ENCODE data around the gene RETREG2.
A peak's percentile ranks its signal among the peaks of the same experiment; 100 is the strongest.

RETREG2 gene

DNA sequence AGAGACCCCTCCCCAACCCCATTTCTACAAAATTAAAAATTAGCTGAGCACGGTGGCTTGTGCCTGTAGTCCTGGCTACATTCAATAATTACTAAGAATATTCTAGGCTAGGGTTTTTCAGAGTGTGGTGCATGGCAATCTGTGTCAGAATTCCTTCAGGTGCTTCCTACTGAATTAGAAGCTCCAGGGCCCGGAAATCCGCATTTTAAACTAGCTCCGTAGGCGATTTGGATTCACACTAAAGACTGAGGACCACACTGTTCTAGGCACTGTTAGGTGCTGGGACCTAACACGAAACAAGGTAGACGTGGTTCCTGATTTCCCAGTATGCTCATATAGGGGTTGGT, 27.9 kb downstream of the RETREG2 start:
- no peak for TF ChIP-seq SPI1 (IDR thresholded peaks at IDR 0.05; ENCODE audit: low read depth, low read length)
- no peak for TF ChIP-seq POLR2A (IDR thresholded peaks at IDR 0.05; ENCODE audit: low read depth, low read length)
- no peak for TF ChIP-seq TAF1 (IDR thresholded peaks at IDR 0.05; ENCODE audit: low read depth, low read length)
- no peak for TF ChIP-seq POLR2AphosphoS5 (IDR thresholded peaks at IDR 0.05; ENCODE audit: low read depth, low read length)
- no peak for TF ChIP-seq POU2F2 (IDR thresholded peaks at IDR 0.05; ENCODE audit: low read depth, low read length)
- no peak for TF ChIP-seq PAX5 (IDR thresholded peaks at IDR 0.05; ENCODE audit: insufficient read depth, low read length, severe bottlenecking)
- DNase-seq (ENCODE audit: insufficient read length, low spot score): no peak
- no peak for FAIRE-seq

DNA sequence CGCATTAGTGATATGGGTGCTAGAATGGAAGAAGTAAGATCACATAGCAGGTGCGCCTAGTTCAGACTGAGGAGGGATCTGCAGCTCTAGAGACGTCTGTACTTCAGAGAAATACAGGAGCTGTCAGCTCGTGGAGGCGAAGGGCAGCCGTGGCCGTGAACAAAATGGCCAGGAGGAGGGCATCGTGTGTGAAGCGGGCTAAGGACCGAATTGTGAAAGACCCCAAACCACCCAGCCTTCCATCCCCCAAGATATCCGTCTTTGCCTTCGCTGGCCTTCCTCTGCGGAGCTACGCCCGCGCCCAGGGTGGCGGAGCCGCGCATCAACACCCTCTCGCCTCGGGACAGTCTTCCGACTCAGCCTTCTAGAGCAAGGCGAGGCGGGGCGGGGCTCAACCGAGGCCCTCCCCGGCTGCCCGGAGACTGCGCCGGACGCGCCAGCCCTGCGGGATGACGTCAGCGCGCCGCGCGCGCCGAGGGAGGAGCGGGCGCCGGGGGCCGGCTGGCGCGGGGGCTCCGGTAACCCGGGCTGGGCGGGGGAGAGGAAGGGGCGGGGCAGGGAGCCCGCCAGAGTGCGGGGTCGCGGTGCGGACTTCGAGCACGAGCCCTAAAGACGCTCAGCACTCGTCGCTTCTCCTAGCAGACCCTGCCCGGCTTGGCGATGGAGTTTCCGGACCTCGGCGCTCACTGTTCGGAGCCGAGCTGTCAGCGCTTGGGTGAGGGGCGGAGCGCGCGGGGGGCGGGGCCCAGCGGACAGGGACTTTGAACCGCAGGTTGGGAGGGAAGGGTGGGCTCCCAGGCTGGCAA, 28.5 kb downstream of the RETREG2 start, which contains the start of gene ZFAND2B:
Gene ZFAND2B (plus strand): TSS at position 455 of the 806 bp plus-strand sequence. CDS start 206 bp downstream, at position 661.
- DNase-seq (ENCODE audit: insufficient read length, low spot score) (peak; percentile 99), FAIRE-seq (peak; percentile 96)
- peak; percentile 10 for TF ChIP-seq PAX5 (IDR thresholded peaks at IDR 0.05; ENCODE audit: insufficient read depth, low read length, severe bottlenecking)
- peak; percentile 92 for TF ChIP-seq TAF1 (IDR thresholded peaks at IDR 0.05; ENCODE audit: low read depth, low read length)
- peak; percentile 96 for TF ChIP-seq POLR2AphosphoS5 (IDR thresholded peaks at IDR 0.05; ENCODE audit: low read depth, low read length)
- TF ChIP-seq POU2F2 (IDR thresholded peaks at IDR 0.05; ENCODE audit: low read depth, low read length): peak; percentile 74
- TF ChIP-seq SPI1 (IDR thresholded peaks at IDR 0.05; ENCODE audit: low read depth, low read length): no peak
- peak; percentile 96 for TF ChIP-seq POLR2A (IDR thresholded peaks at IDR 0.05; ENCODE audit: low read depth, low read length)

- no peak for FAIRE-seq
- DNase-seq (ENCODE audit: insufficient read length, low spot score): no peak
- TF ChIP-seq POU2F2 (IDR thresholded peaks at IDR 0.05; ENCODE audit: low read depth, low read length) (no peak), TAF1 (IDR thresholded peaks at IDR 0.05; ENCODE audit: low read depth, low read length) (no peak), POLR2AphosphoS5 (IDR thresholded peaks at IDR 0.05; ENCODE audit: low read depth, low read length) (no peak), PAX5 (IDR thresholded peaks at IDR 0.05; ENCODE audit: insufficient read depth, low read length, severe bottlenecking) (no peak), POLR2A (IDR thresholded peaks at IDR 0.05; ENCODE audit: low read depth, low read length) (no peak), SPI1 (IDR thresholded peaks at IDR 0.05; ENCODE audit: low read depth, low read length) (no peak)
Measured at GRCh38 chr2:219207134-219207883, 29.2 kb downstream of the RETREG2 start.

DNA sequence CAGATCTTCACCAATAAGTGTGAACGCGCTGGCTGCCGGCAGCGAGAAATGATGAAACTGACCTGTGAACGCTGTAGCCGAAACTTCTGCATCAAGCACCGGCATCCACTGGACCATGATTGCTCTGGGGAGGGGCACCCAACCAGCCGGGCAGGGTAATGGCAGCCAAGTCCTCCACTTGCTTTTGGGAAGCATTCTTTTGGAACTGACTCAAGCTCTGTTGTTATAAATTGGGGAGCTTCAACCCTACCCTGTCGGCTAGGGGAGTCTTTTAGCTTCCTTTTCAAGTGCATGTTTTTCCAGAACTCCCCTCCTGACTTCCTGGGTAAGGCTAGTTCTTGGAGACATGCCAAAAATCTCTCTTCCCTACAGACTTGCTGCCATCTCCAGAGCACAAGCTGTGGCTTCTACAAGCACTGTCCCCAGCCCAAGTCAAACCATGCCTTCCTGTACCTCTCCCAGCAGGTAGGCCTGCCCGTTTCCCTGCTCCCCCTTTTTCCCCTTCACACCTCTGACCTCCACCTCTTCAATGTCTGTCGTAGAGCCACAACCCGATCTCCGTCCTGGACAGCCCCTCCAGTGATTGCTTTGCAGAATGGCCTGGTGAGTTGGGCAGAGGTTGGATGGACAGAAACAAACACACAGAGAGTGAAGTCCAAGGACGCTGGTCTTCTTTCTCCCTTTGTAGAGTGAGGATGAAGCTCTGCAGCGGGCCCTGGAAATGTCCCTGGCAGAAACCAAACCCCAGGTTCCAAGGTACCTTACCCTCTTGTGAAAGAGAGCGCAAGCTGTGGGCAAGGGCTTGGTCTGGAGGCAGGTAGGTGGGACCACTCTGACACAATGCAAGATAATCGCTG, 30.0 kb downstream of the RETREG2 start:
- TF ChIP-seq SPI1 (IDR thresholded peaks at IDR 0.05; ENCODE audit: low read depth, low read length) (no peak), POLR2A (IDR thresholded peaks at IDR 0.05; ENCODE audit: low read depth, low read length) (no peak), POU2F2 (IDR thresholded peaks at IDR 0.05; ENCODE audit: low read depth, low read length) (no peak), TAF1 (IDR thresholded peaks at IDR 0.05; ENCODE audit: low read depth, low read length) (no peak), POLR2AphosphoS5 (IDR thresholded peaks at IDR 0.05; ENCODE audit: low read depth, low read length) (no peak), PAX5 (IDR thresholded peaks at IDR 0.05; ENCODE audit: insufficient read depth, low read length, severe bottlenecking) (no peak)
- FAIRE-seq: no peak
- DNase-seq (ENCODE audit: insufficient read length, low spot score): no peak

DNA sequence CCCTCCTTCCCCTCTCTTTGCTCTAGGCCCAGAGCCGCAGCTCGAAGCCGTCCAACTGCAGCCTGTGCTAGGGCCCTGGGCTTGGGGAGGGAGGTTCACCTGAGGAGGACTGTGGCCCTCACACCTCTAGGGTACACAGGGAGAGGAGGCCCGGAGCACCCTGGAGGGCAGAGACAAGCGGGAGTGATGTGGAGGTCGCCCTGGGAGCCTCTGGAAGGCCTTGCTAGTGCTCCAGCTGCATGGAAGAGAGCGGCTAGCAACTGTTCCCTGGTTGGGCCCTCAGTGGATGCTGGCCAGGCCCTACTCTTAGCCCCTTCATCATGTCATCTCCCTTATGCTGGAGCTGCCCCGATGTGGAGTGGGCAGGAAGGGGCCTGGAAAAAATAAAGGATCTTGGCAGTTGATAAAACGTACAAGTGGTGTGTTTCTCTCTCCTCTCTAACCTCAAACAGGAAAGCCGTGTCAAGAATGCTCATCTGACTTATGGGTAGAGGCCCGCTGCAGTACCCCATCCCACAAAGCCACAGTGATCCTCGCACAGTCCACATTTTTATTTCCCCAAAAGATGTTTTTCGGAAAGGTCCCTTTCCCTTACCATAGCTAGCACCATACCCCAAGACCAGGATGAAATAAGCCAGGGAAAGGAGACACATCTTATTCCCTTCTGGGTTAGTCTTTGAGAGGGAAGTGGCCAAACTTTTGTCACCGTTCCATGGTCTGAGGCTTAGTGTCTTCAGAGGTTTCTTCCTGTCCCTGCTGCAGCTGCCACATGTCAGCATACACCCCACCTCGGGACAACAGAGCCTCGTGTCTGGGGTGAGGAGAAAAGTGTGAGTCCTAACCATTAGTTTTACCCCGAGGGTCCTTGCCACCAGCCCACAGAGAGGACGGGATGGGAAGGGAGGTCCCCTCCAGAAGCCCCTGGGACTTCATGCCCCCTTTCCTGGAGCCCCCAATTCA, 31.4 kb downstream of the RETREG2 start:
- TF ChIP-seq POLR2A (IDR thresholded peaks at IDR 0.05; ENCODE audit: low read depth, low read length) (no peak), POLR2AphosphoS5 (IDR thresholded peaks at IDR 0.05; ENCODE audit: low read depth, low read length) (no peak), POU2F2 (IDR thresholded peaks at IDR 0.05; ENCODE audit: low read depth, low read length) (no peak), TAF1 (IDR thresholded peaks at IDR 0.05; ENCODE audit: low read depth, low read length) (no peak), SPI1 (IDR thresholded peaks at IDR 0.05; ENCODE audit: low read depth, low read length) (no peak), PAX5 (IDR thresholded peaks at IDR 0.05; ENCODE audit: insufficient read depth, low read length, severe bottlenecking) (no peak)
- FAIRE-seq (no peak), DNase-seq (ENCODE audit: insufficient read length, low spot score) (no peak)

GRCh38 chr2:219210196-219210885, 32.3 kb downstream of the RETREG2 start:
- FAIRE-seq: no peak
- TF ChIP-seq POLR2A (IDR thresholded peaks at IDR 0.05; ENCODE audit: low read depth, low read length) (no peak), SPI1 (IDR thresholded peaks at IDR 0.05; ENCODE audit: low read depth, low read length) (no peak), PAX5 (IDR thresholded peaks at IDR 0.05; ENCODE audit: insufficient read depth, low read length, severe bottlenecking) (no peak), TAF1 (IDR thresholded peaks at IDR 0.05; ENCODE audit: low read depth, low read length) (no peak), POLR2AphosphoS5 (IDR thresholded peaks at IDR 0.05; ENCODE audit: low read depth, low read length) (no peak), POU2F2 (IDR thresholded peaks at IDR 0.05; ENCODE audit: low read depth, low read length) (no peak)

DNA sequence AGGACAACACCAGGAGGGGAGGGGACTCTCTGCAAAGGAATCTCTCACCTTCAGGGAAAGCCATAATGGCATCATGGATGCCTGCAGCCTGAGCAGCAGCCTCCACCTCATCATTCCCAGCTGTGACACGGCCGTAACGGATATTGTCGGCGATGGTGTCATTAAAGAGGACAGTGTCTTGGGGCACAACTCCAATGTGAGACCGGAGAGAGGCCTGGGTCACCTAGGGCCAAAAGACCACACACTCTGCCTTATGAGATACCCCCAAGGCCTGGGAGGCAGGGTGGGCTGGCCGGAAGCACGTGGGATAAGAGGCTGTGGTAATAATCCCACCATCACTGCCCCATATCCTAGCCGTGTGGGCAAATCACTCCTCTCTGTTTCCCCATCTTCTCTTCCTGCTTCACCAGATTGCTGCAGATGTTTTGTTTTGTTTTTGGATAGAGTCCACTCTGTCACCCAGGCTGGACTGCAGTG, 32.8 kb downstream of the RETREG2 start:
- FAIRE-seq (no peak), DNase-seq (ENCODE audit: insufficient read length, low spot score) (no peak)
- no peak for TF ChIP-seq POLR2A (IDR thresholded peaks at IDR 0.05; ENCODE audit: low read depth, low read length)
- no peak for TF ChIP-seq SPI1 (IDR thresholded peaks at IDR 0.05; ENCODE audit: low read depth, low read length)
- no peak for TF ChIP-seq TAF1 (IDR thresholded peaks at IDR 0.05; ENCODE audit: low read depth, low read length)
- TF ChIP-seq PAX5 (IDR thresholded peaks at IDR 0.05; ENCODE audit: insufficient read depth, low read length, severe bottlenecking): no peak
- TF ChIP-seq POLR2AphosphoS5 (IDR thresholded peaks at IDR 0.05; ENCODE audit: low read depth, low read length): no peak
- TF ChIP-seq POU2F2 (IDR thresholded peaks at IDR 0.05; ENCODE audit: low read depth, low read length): no peak

More at GRCh38 chr2:219210196-219210885, 32.3 kb downstream of the RETREG2 start:
- DNase-seq (ENCODE audit: insufficient read length, low spot score): no peak
